Measurements from ENCODE around the gene TNFRSF21. TPM values are rescaled to one million over a fixed set of nuclear protein-coding genes. Genes with fewer than 3 reads are reported as not detected.
"Not testable (repeated sequence)": the region's sequence is repeated elsewhere in the genome, so short reads cannot be mapped to it uniquely, and the experiment has no call there.

Gene TNFRSF21
- total RNA-seq, 2 experiments from 2014 or later, result 0.16 to 0.23 TPM

DNA sequence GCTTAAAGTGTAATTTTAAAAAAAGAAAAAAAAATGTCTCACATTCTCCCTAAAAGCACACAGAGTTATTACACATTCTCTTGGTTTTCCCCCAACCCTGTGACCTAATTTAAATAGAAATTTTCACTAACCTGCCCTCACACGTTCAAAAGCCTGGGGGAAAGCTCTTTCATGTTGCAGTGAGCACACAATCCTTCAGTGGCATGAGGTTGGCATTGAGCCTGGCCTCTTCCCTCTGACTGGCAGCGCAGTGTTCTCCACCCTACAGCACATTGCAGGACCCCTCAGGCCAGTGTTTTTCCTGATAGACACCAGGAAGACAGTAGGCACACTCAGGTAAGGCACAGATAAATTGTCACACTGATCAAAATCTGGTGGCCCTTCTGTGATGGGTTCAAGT lies 34.1 kb downstream of the TNFRSF21 start:
- Mint-ChIP-seq H3K4me1 (ENCODE audit: low read depth) (no peaks in the 10 kb centered on the region), H3K27me3 (ENCODE audit: low read depth) (no peaks in the 10 kb centered on the region), H3K4me3 (no peak overlapping the region), H3K27ac (no peak overlapping the region), H3K9me3 (ENCODE audit: insufficient read depth) (no peaks in the 10 kb centered on the region), H3K36me3 (ENCODE audit: low read depth) (no peaks in the 10 kb centered on the region)
- no peak for ATAC-seq
- CTCF ChIA-PET, result no interaction called here
- POLR2A ChIA-PET, result no interaction called here
- DNase-seq, result no peak

DNA sequence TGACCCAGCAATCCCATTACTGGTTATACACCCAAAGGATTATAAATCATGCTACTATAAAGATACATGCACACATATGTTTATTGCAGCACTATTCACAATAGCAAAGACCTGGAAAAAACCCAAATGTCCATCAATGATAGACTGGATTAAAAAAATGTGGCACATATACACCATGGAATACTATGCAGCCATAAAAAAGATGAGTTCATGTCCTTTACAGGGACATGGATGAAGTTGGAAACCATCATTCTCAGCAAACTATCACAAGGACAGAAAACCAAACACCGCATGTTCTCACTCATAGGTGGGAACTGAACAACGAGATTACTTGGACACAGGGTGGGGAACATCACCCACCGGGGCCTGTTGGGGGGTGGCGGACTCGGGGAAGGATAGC lies 34.6 kb downstream of the TNFRSF21 start:
- H3K4me3 Mint-ChIP-seq; H3K27ac Mint-ChIP-seq; DNase-seq; ATAC-seq; POLR2A ChIA-PET; H3K27me3 Mint-ChIP-seq (ENCODE audit: low read depth); CTCF ChIA-PET; H3K36me3 Mint-ChIP-seq (ENCODE audit: low read depth); H3K4me1 Mint-ChIP-seq (ENCODE audit: low read depth); H3K9me3 Mint-ChIP-seq (ENCODE audit: insufficient read depth): not testable (repeated sequence)

DNA sequence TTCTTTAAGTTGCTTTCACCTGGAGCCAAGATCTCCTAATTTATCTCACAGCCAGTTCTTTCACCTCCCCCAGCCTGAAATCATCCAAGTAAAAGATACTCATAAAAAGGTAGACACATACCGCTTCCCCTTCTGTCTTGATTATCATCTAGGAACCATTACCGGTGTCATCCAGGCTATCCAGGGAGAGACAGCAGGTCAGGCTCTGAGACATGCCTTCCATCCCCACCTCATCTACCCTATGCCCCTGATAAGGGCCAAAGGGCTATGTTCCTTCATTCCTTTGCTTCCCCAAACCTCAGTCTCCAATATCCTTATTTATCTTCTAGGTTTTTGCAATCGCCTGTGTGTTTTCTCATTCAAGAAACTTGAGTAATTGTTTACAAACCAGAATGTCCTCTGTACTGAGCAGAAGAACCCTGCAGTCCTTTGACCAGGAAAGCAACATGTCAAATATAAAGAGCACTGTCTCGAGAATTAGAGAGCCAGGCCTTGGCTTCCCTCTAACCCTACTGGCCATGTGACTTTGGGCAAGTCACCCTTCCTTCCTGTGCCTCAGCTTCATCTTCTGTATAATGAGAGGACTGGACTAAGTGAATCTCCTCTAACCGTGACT lies 41.0 kb downstream of the TNFRSF21 start:
- no peaks in the 10 kb centered on the region for H3K9me3 Mint-ChIP-seq (ENCODE audit: insufficient read depth)
- H3K4me1 Mint-ChIP-seq (ENCODE audit: low read depth), result no peaks in the 10 kb centered on the region
- H3K4me3 Mint-ChIP-seq, result no peak overlapping the region
- H3K27me3 Mint-ChIP-seq (ENCODE audit: low read depth), result no peaks in the 10 kb centered on the region
- H3K36me3 Mint-ChIP-seq (ENCODE audit: low read depth), result no peaks in the 10 kb centered on the region
- CTCF ChIA-PET, result no interaction called here
- ATAC-seq, result no peak
- POLR2A ChIA-PET, result no interaction called here
- no peak for DNase-seq
- no peak overlapping the region for H3K27ac Mint-ChIP-seq

DNA sequence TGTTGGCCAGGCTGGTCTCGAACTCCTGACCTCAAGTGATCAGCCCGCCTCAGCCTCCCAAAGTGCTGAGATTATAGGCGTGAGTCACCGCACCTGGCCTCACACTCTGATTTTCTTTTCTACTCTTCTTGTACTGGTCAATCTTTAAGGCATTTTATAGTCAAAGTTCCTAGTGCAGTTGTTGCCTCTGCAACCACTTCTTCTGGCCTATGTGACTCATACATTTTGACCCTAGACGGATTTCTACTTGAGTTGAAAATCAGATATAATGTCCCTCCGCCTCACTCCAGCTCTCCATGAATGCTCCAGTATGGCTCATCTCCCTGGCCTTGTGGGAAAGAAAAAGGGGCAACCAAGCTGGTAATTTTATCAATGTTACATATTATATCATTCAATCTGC lies 42.4 kb downstream of the TNFRSF21 start:
- H3K9me3 Mint-ChIP-seq (ENCODE audit: insufficient read depth), result no peaks in the 10 kb centered on the region
- no peak overlapping the region for H3K27ac Mint-ChIP-seq
- H3K27me3 Mint-ChIP-seq (ENCODE audit: low read depth), result no peaks in the 10 kb centered on the region
- no peak overlapping the region for H3K4me3 Mint-ChIP-seq
- no peaks in the 10 kb centered on the region for H3K4me1 Mint-ChIP-seq (ENCODE audit: low read depth)
- POLR2A ChIA-PET, result no interaction called here
- DNase-seq (no peak), ATAC-seq (no peak)
- H3K36me3 Mint-ChIP-seq (ENCODE audit: low read depth), result no peaks in the 10 kb centered on the region
- CTCF ChIA-PET, result no interaction called here

GRCh38 chr6:47265971-47266370 lies 43.7 kb downstream of the TNFRSF21 start:
- Mint-ChIP-seq H3K9me3 (ENCODE audit: insufficient read depth) (no peaks in the 10 kb centered on the region), H3K27ac (no peak overlapping the region), H3K4me3 (no peak overlapping the region), H3K4me1 (ENCODE audit: low read depth) (no peaks in the 10 kb centered on the region), H3K27me3 (ENCODE audit: low read depth) (no peaks in the 10 kb centered on the region), H3K36me3 (ENCODE audit: low read depth) (no peaks in the 10 kb centered on the region)
- ChIA-PET CTCF (no interaction called here), POLR2A (no interaction called here)
- no peak for DNase-seq
- no peak for ATAC-seq

- H3K9me3 Mint-ChIP-seq (ENCODE audit: insufficient read depth), result no peaks in the 10 kb centered on the region
- no peak overlapping the region for H3K4me3 Mint-ChIP-seq
- ATAC-seq (no peak), DNase-seq (no peak)
- ChIA-PET CTCF (no interaction called here), POLR2A (no interaction called here)
- H3K27ac Mint-ChIP-seq, result no peak overlapping the region
- no peaks in the 10 kb centered on the region for H3K36me3 Mint-ChIP-seq (ENCODE audit: low read depth)
- H3K27me3 Mint-ChIP-seq (ENCODE audit: low read depth), result no peaks in the 10 kb centered on the region
- no peaks in the 10 kb centered on the region for H3K4me1 Mint-ChIP-seq (ENCODE audit: low read depth)
Measured at GRCh38 chr6:47264775-47265184, 44.9 kb downstream of the TNFRSF21 start.

DNA sequence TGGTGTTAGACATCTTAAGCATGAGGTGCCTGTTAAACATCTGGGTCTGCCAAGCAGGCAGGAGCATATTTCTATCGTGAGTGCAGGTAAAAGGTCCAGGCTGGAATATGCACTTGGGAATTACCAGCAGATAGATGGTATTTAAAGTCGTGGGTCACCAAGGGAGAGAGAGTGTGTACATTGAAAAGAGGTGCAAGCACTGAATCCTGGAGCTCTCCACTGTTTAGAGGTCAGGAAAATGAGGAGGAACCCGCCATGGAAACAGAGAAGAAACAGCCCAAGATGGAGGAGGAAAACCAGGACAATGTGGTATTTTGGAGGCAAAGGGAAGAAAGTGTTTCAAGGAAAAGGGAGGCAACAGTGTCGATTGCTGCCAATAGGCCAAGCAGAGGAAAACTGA lies 46.4 kb downstream of the TNFRSF21 start:
- Mint-ChIP-seq H3K4me1 (ENCODE audit: low read depth) (no peaks in the 10 kb centered on the region), H3K36me3 (ENCODE audit: low read depth) (no peaks in the 10 kb centered on the region), H3K4me3 (no peak overlapping the region), H3K27ac (no peak overlapping the region), H3K9me3 (ENCODE audit: insufficient read depth) (no peaks in the 10 kb centered on the region), H3K27me3 (ENCODE audit: low read depth) (no peaks in the 10 kb centered on the region)
- no peak for ATAC-seq
- CTCF ChIA-PET, result no interaction called here
- DNase-seq, result no peak
- POLR2A ChIA-PET, result no interaction called here

DNA sequence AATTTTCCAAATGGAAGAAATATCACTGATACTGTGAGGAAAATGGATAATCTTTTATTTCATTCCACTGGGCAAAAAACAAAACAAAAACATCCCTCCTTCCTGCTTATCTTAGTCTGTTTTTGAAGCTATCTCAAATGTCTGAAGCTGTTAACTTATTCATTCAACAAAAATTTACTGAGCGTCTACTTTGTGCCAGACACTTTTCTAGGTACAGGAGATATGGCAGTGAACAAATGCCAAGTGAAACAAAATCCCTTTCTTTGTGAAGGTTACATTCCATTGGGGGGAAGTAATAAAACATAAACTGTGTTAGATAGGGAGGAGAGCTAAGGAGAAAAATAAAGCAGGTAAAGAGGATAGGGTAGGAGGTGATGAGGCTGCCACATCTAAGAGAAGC lies 47.5 kb downstream of the TNFRSF21 start:
- Mint-ChIP-seq H3K27ac (no peak overlapping the region), H3K9me3 (ENCODE audit: insufficient read depth) (no peaks in the 10 kb centered on the region), H3K4me1 (ENCODE audit: low read depth) (no peaks in the 10 kb centered on the region), H3K36me3 (ENCODE audit: low read depth) (no peaks in the 10 kb centered on the region), H3K27me3 (ENCODE audit: low read depth) (no peaks in the 10 kb centered on the region), H3K4me3 (no peak overlapping the region)
- POLR2A ChIA-PET, result no interaction called here
- CTCF ChIA-PET, result interaction anchor here (0.9 kb wide), 1 partner anchor 12 kb away, joined by 3 read pairs; no protein-coding TSS in a partner anchor
- ATAC-seq, result no peak
- DNase-seq, result no peak

GRCh38 chr6:47261191-47261590 lies 48.5 kb downstream of the TNFRSF21 start:
- ChIA-PET POLR2A (no interaction called here), CTCF (no interaction called here)
- H3K36me3 Mint-ChIP-seq (ENCODE audit: low read depth), result no peaks in the 10 kb centered on the region
- no peak for ATAC-seq
- no peak overlapping the region for H3K4me3 Mint-ChIP-seq
- no peak overlapping the region for H3K27ac Mint-ChIP-seq
- DNase-seq, result no peak
- H3K4me1 Mint-ChIP-seq (ENCODE audit: low read depth), result no peaks in the 10 kb centered on the region
- no peaks in the 10 kb centered on the region for H3K9me3 Mint-ChIP-seq (ENCODE audit: insufficient read depth)
- no peaks in the 10 kb centered on the region for H3K27me3 Mint-ChIP-seq (ENCODE audit: low read depth)

GRCh38 chr6:47260021-47260420 lies 49.7 kb downstream of the TNFRSF21 start:
- no peaks in the 10 kb centered on the region for H3K27me3 Mint-ChIP-seq (ENCODE audit: low read depth)
- no peaks in the 10 kb centered on the region for H3K4me1 Mint-ChIP-seq (ENCODE audit: low read depth)
- no peak overlapping the region for H3K27ac Mint-ChIP-seq
- ChIA-PET POLR2A (no interaction called here), CTCF (no interaction called here)
- ATAC-seq (no peak), DNase-seq (no peak)
- no peak overlapping the region for H3K4me3 Mint-ChIP-seq
- H3K36me3 Mint-ChIP-seq (ENCODE audit: low read depth), result no peaks in the 10 kb centered on the region
- H3K9me3 Mint-ChIP-seq (ENCODE audit: insufficient read depth), result no peaks in the 10 kb centered on the region

DNA sequence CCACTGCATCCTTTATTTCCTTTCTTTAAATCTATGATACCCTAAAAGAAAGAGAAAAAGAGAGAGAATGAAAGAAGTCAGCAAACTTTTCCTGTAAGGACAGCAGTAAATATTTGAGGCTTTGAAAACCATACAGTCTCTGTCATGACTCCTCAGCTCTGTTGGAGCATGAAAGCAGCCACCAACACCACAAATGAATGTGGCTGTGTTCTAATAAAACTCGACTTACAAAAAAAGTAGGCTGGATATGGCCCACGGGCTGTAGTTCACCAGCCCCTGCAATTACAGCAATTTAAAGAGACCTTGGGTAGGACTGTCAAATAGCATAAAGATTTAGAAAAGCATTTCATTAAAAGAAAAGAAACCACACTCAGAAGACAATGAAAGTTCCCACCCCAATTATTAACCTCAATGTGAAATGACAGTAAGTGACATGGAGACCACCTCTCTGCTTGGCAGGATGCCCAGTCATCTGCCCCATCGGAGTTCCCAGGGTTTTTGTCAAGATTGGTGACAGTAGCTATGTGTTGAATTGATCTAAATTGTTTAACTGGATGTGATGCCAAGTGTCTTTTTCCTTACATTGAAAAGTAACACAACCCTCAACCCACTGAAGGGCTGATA lies 50.9 kb downstream of the TNFRSF21 start:
- H3K27me3 Mint-ChIP-seq (ENCODE audit: low read depth), result no peaks in the 10 kb centered on the region
- ChIA-PET CTCF (no interaction called here), POLR2A (no interaction called here)
- ATAC-seq, result no peak
- no peaks in the 10 kb centered on the region for H3K4me1 Mint-ChIP-seq (ENCODE audit: low read depth)
- no peak for DNase-seq
- no peaks in the 10 kb centered on the region for H3K9me3 Mint-ChIP-seq (ENCODE audit: insufficient read depth)
- no peak overlapping the region for H3K4me3 Mint-ChIP-seq
- no peaks in the 10 kb centered on the region for H3K36me3 Mint-ChIP-seq (ENCODE audit: low read depth)
- no peak overlapping the region for H3K27ac Mint-ChIP-seq

DNA sequence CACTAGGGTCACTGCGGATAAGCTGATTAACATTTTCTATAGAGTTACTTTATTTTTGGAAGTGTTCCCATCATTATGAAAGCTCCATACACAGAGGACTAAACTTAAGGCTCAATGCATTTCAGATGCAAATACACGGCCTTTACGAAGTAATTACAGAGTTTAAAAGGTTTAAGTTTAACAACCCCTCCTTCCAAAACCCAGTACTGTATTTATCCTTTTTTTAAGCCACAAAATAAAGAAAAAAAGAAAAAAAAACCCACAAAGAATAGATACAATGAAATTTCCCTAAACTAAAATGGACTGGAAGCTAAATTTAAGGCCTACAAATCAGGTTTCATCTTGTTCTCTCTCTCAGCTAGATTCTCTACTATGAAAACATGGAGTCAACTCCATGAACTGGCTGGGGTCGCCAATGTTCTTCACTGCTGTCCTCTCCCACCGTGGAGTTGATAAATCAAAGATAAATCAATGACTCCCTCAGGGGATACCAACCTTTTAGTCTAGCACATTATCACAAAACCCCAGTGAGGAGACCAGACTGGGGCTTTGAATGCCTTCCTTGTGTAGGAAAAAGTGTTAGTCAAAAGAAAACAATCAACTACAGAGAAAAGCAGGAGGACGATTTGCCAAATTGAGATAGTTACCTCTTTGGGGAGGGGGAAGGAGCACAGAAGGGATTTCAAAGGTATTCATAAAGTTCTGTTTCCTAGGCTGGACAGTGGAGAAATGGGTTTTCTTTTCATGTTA lies 52.5 kb downstream of the TNFRSF21 start:
- CTCF ChIA-PET, result no interaction called here
- DNase-seq, result no peak
- Mint-ChIP-seq H3K36me3 (ENCODE audit: low read depth) (no peaks in the 10 kb centered on the region), H3K4me1 (ENCODE audit: low read depth) (no peaks in the 10 kb centered on the region), H3K27me3 (ENCODE audit: low read depth) (no peaks in the 10 kb centered on the region), H3K27ac (no peak overlapping the region), H3K9me3 (ENCODE audit: insufficient read depth) (no peaks in the 10 kb centered on the region), H3K4me3 (no peak overlapping the region)
- POLR2A ChIA-PET, result no interaction called here
- ATAC-seq, result no peak

Measured in activated CD8-positive, alpha-beta T cell treated with anti-CD3 and anti-CD28 coated beads, Interleukin-2, amount 10 ng/mL, durations not matched to agents 7 days and 5 days (primary cell).